GM12878 (cell line): ENCODE data around the gene CTDNEP1. TPM values are rescaled to one million over a fixed set of nuclear protein-coding genes. Genes with fewer than 3 reads are reported as not detected.

Source experiments
- ATAC-seq: fragments of 200-7000 bp; cut with Tn5 transposase; 3 replicates; pipeline ENCODE4 v1.9.1; 2020; ENCODE audit warnings: mild to moderate bottlenecking, moderate library complexity
- BruUV-seq: library from RNA; stranded (reverse); fragments of 400-500 nt; replicated peaks from 2 replicates; lab custom pipeline; 2021; lab: Mats Ljungman, UMichigan
- CTCF ChIA-PET: fragments of 300-600 bp; sonication (Branson Sonifier 250); formaldehyde crosslinking; extraction: SDS; loops from one replicate; lab custom pipeline; 2021; ENCODE audit warnings: inconsistent platforms; lab: Yijun Ruan, JAX
- POLR2A ChIA-PET: fragments of 350-600 bp; formaldehyde crosslinking; extraction: SDS; loops from one replicate; lab custom pipeline; 2021; ENCODE audit warnings: inconsistent platforms; lab: Charles Lee
- RAD21 ChIA-PET: fragments of 300-600 bp; sonication (Branson Sonifier 250); formaldehyde crosslinking; loops from one replicate; lab custom pipeline; 2023; ENCODE audit warnings: antibody characterized with exemption; ENCODE audit not compliant: unreplicated experiment; lab: Charles Lee
- SMC1A ChIA-PET: fragments of 300-600 bp; sonication (Branson Sonifier 250); formaldehyde crosslinking; loops from one replicate; lab custom pipeline; 2023; ENCODE audit not compliant: unreplicated experiment, uncharacterized antibody; lab: Charles Lee
- DNase-seq: peaks from one replicate; pipeline ENCODE4 v3.0.0-alpha.2; 2011; ENCODE audit warnings: low read depth, low spot score
- FAIRE-seq: peaks from 3 replicates; lab custom pipeline; 2011; peaks lifted over from hg19 to GRCh38; lab: Jason Lieb, UNC
- H2AFZ ChIP-seq: 2 replicates; pipeline ENCODE4 v1.6.0; 2011; ENCODE audit warnings: low read depth, low read length, control low read depth; ENCODE audit not compliant: control insufficient read depth
- H3K27ac ChIP-seq: 2 replicates; pipeline ENCODE4 v1.5.1; 2011; ENCODE audit warnings: control low read depth; ENCODE audit not compliant: control insufficient read depth, insufficient read depth
- H3K27me3 ChIP-seq, 2 experiments: replicated peaks in 1 of 2; 2 replicates each; pipeline versions ENCODE4 v1.6.0 to v1.6.1; 2011; ENCODE audit warnings: low read length in 1 of 2; ENCODE audit not compliant: control insufficient read depth in 2 of 2, insufficient read depth in 2 of 2
- H3K36me3 ChIP-seq, 2 experiments: 2 replicates each; pipeline ENCODE4 v1.5.1; 2011; ENCODE audit warnings: low read length in 1 of 2; ENCODE audit not compliant: control insufficient read depth in 2 of 2, insufficient read depth in 2 of 2
- H3K4me1 ChIP-seq: 2 replicates; pipeline ENCODE4 v1.6.1; 2011; ENCODE audit warnings: mild to moderate bottlenecking, low read length, moderate library complexity, mixed read lengths; ENCODE audit not compliant: control insufficient read depth, insufficient read depth
- H3K4me2 ChIP-seq: 2 replicates; pipeline ENCODE4 v1.6.0; 2011; ENCODE audit warnings: control low read depth; ENCODE audit not compliant: control insufficient read depth, insufficient read depth
- H3K4me3 ChIP-seq: fragments of 200-600 bp; sonication (generic); 2 replicates; pipeline ENCODE4 v1.5.1; 2016
- H3K79me2 ChIP-seq: 2 replicates; pipeline ENCODE4 v1.6.0; 2011; ENCODE audit warnings: low read length; ENCODE audit not compliant: control insufficient read depth, insufficient read depth
- H3K9ac ChIP-seq: 2 replicates; pipeline ENCODE4 v1.8.0; 2011; ENCODE audit warnings: low read length, control low read depth, mixed read lengths; ENCODE audit not compliant: control insufficient read depth, insufficient read depth
- H3K9me3 ChIP-seq: replicated peaks from 3 replicates; pipeline ENCODE4 v1.5.1; 2011; ENCODE audit warnings: mild to moderate bottlenecking, low read length; ENCODE audit not compliant: control insufficient read depth, insufficient read depth
- H4K20me1 ChIP-seq: 2 replicates; pipeline ENCODE4 v1.6.0; 2011; ENCODE audit not compliant: control insufficient read depth, insufficient read depth
- BHLHE40 ChIP-seq, 2 experiments: fragments of 450-650 bp in 1 of 2; IDR thresholded peaks; 2 replicates each; pipeline ENCODE4 v1.6.1; 2011 to 2017; ENCODE audit warnings: low read depth in 2 of 2, borderline replicate concordance in 1 of 2, improper control_type of control experiment in 1 of 2, low read length in 1 of 2, mild to moderate bottlenecking in 1 of 2
- ELK1 ChIP-seq: IDR thresholded peaks from 2 replicates; pipeline ENCODE4 v1.6.1; 2012; ENCODE audit warnings: low read depth, low read length, improper control_type of control experiment
- GATAD2B ChIP-seq: fragments of 450-650 bp; conservative IDR thresholded peaks from 2 replicates; pipeline ENCODE4 v1.6.1; 2017; ENCODE audit warnings: low read depth, mild to moderate bottlenecking, moderate library complexity
- MEF2A ChIP-seq: IDR thresholded peaks from 2 replicates; pipeline ENCODE4 v1.6.1; 2011; ENCODE audit warnings: low read depth, mild to moderate bottlenecking, low read length, moderate library complexity; ENCODE audit not compliant: insufficient read depth
- PAX5 ChIP-seq: IDR thresholded peaks from 2 replicates; pipeline ENCODE4 v1.6.1; 2011; ENCODE audit warnings: low read depth, low read length, borderline replicate concordance
- POLR2A ChIP-seq: IDR thresholded peaks from 2 replicates; pipeline ENCODE4 v1.6.1; 2011; ENCODE audit warnings: low read depth, mild to moderate bottlenecking, low read length
- TCF3 ChIP-seq: IDR thresholded peaks from 2 replicates; pipeline ENCODE4 v1.6.1; 2012; ENCODE audit warnings: low read depth, mild to moderate bottlenecking, low read length, borderline replicate concordance; ENCODE audit not compliant: insufficient read depth
- ZBED1 ChIP-seq: IDR thresholded peaks from 2 replicates; pipeline ENCODE4 v1.6.1; 2016; ENCODE audit warnings: borderline replicate concordance
- ZNF217 ChIP-seq: fragments of 450-650 bp; IDR thresholded peaks from 2 replicates; pipeline ENCODE4 v1.6.1; 2017; ENCODE audit warnings: antibody characterized with exemption, mild to moderate bottlenecking
- WGBS: methylation state at CpG from one replicate; pipeline ENCODE4 v1.1.6; 2016; ENCODE audit warnings: low lambda C conversion rate; ENCODE audit not compliant: insufficient replicate concordance, insufficient coverage; ENCODE audit errors: missing lambda C conversion rate; 5-methylcytosine and 5-hydroxymethylcytosine counted together
- in situ Hi-C: fragments of 300-500 bp; cut with MboI; formaldehyde crosslinking; loops from 9 replicates; pipeline ENCODE4 v1.14.3; 2018; ENCODE audit warnings: mixed read lengths
- intact Hi-C: fragments of 100-400 bp; cut with micrococcal nuclease; formaldehyde crosslinking; loops from one replicate; pipeline ENCODE4 v1.14.2; 2022; ENCODE audit not compliant: unreplicated experiment
- polyA plus RNA-seq, 11 experiments: library from polyadenylated mRNA; depleted of rRNA in 4 of 11; unstranded in 6 of 11; stranded (reverse) in 5 of 11; fragments of >200 nt; fragmentation: Nextera tagmentation in 4 of 11; fragmentation: Illumina TruSeq in 1 of 11; extraction: Ambion mirVana in 4 of 11; extraction: Trizol in 1 of 11; gene quantifications; 1 replicate in 1 of 11; 2 replicates in 10 of 11; pipeline versions ENCODE4 v1.2.1 to v1.2.3, GENCODE V29; 2011 to 2016; ENCODE audit warnings: inconsistent platforms in 2 of 11, missing spikeins in 2 of 11, low read depth in 1 of 11
- total RNA-seq, 4 experiments: library from RNA; depleted of rRNA in 3 of 4; stranded (reverse); fragments of >200 nt in 3 of 4; fragmentation: Illumina TruSeq in 1 of 4; extraction: Trizol in 1 of 4; gene quantifications; 2 replicates each; pipeline versions ENCODE4 v1.2.1 to v1.2.3, GENCODE V29; 2013 to 2021
- TF ChIP-seq, protein P1 (sequence below): IDR thresholded peaks from 2 replicates; pipeline ENCODE4 v1.6.1; 2011; ENCODE audit warnings: borderline replicate concordance, low read depth, mild to moderate bottlenecking, moderate library complexity, mixed read lengths, low read length; ENCODE audit not compliant: insufficient read depth; ENCODE audit errors: extremely low read length

CTDNEP1 gene
- total and polyA plus RNA-seq, 10 of the 15 experiments (the other 5 are each of a cell fraction or from before 2014, with no cell fraction given): 23.7 to 176 (median 30.3) TPM

DNA sequence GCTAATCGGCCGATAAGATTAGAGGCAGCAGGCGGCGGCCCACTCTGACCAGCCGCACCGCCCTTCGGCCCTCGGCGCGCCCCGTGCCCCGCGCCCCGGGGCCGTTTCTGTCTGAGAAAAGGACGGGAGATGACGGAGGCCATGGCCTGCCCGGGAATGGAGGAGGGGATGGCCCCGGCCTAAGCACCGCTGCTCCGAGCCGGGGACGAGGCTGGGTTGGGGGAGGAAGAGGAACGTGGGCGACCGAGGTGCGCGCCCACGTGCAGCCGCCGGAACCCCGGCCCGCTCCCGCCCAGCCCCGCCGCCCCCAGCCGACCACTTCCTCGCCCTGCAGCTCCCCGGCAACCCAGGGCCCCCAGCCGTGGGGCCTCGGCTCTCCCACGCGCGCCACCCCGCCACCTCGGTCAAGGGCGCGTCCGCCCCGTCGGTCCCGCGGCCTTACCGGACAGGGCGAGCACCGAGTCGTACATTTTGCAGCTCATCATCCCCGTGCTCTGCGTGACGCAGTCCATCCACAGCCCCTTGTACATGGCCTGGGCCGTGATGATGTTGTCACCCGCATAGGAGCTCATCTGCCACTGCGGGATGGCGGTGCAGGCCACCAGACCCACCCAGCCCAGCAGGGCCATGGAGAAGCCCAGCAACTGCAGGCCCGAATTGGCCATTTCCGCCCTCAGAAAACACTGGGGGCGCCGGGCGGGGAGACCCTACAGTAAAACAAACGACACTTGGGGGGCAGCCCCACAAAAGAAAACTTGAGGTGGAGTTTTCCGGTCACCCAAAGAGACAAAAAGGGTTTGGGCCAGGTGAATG is 10.1 kb upstream of the CTDNEP1 start (continued):
- no peak for TF ChIP-seq ELK1
- peak in 1 of 2 experiments; percentile 37; a peak in 1 of 4 replicates for TF ChIP-seq BHLHE40 (IDR thresholded peaks at IDR 0.05; ENCODE audit: borderline replicate concordance in 1 of 2, low read depth in 2 of 2, low read length in 1 of 2)
- TF ChIP-seq PAX5: no peak
- TF ChIP-seq, all 136 proteins: peak for 2

- Histone ChIP-seq H3K36me3 (peaks cover 0 to 8% of the 10 kb centered on the region in 2 experiments; a peak in 2 of 4 replicates), H3K4me2 (peak overlapping the region; percentile 86), H3K4me1 (peaks cover 17% of the 10 kb centered on the region), H3K27me3 (peaks cover 3 to 5% of the 10 kb centered on the region in 2 experiments; a peak in 2 of 4 replicates), H2AFZ (peak overlapping the region; percentile 65), H3K9me3 (no peaks in the 10 kb centered on the region), H4K20me1 (no peaks in the 10 kb centered on the region), H3K27ac (no peak overlapping the region), H3K4me3 (peak overlapping the region; percentile 64), H3K79me2 (no peaks in the 10 kb centered on the region), H3K9ac (peak overlapping the region; percentile 43)
- DNase-seq (no peak), ATAC-seq (peak; percentile 48), FAIRE-seq (no peak)
- SMC1A ChIA-PET: no interaction called here
- intact Hi-C loops: no loop called here
- TF ChIP-seq POLR2A (peak; percentile 69), TCF3 (no peak), ZNF217 (no peak), MEF2A (no peak), ZBED1 (no peak; the same call in 1 of the 2 replicates), GATAD2B (no peak)
- TF ChIP-seq, protein P1, sequence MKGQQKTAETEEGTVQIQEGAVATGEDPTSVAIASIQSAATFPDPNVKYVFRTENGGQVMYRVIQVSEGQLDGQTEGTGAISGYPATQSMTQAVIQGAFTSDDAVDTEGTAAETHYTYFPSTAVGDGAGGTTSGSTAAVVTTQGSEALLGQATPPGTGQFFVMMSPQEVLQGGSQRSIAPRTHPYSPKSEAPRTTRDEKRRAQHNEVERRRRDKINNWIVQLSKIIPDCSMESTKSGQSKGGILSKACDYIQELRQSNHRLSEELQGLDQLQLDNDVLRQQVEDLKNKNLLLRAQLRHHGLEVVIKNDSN: no peak
- POLR2A ChIA-PET: no interaction called here
- in situ Hi-C loops: no loop called here
- WGBS: 8% methylated on average over 38 of the region's 54 CpGs
- CTCF ChIA-PET: no interaction called here
- RAD21 ChIA-PET: no interaction called here
- BruUV-seq: no TSS peak
Measured at GRCh38 chr17:7260651-7261378, 9.3 kb upstream of the CTDNEP1 start.
